WTC11 (cell line): ENCODE data around the gene KLK14. TPM values are rescaled to one million over a fixed set of nuclear protein-coding genes. Genes with fewer than 3 reads are reported as not detected.

ENCODE experiments used
- ATAC-seq: fragments of 200-7000 bp; cut with Tn5 transposase; 2 replicates; pipeline ENCODE4 v1.10.0; 2021; ENCODE audit warnings: mild to moderate bottlenecking, moderate library complexity
- CTCF ChIA-PET: fragments of 300-600 bp; sonication (Branson Sonifier 250); formaldehyde crosslinking; loops from one replicate; lab custom pipeline; 2021; ENCODE audit warnings: antibody characterized with exemption; lab: Charles Lee
- POLR2A ChIA-PET: fragments of 350-600 bp; sonication (Branson Sonifier 250); formaldehyde crosslinking; loops from one replicate; lab custom pipeline; 2021; ENCODE audit warnings: antibody characterized with exemption; lab: Charles Lee
- DNase-seq: peaks from one replicate; pipeline ENCODE4 v3.0.0; 2021; ENCODE audit warnings: low spot score
- H3K27ac Mint-ChIP-seq: 2 replicates; pipeline ENCODE4 v1.8.0; 2021; ENCODE audit warnings: mixed read lengths
- H3K27me3 Mint-ChIP-seq: 2 replicates; pipeline ENCODE4 v1.8.0; 2021; ENCODE audit warnings: low read depth, mild to moderate bottlenecking, moderate library complexity, mixed read lengths
- H3K36me3 Mint-ChIP-seq: 2 replicates; pipeline ENCODE4 v1.8.0; 2021; ENCODE audit warnings: mixed read lengths
- H3K4me1 Mint-ChIP-seq: 2 replicates; pipeline ENCODE4 v1.8.0; 2022; ENCODE audit warnings: mixed read lengths
- H3K4me3 Mint-ChIP-seq: 2 replicates; pipeline ENCODE4 v1.8.0; 2021; ENCODE audit warnings: mild to moderate bottlenecking, moderate library complexity, mixed read lengths
- H3K9me3 Mint-ChIP-seq: 2 replicates; pipeline ENCODE4 v1.8.0; 2021; ENCODE audit warnings: mixed read lengths
- CREM ChIP-seq: sonication (generic); formaldehyde crosslinking; IDR thresholded peaks from 2 replicates; pipeline ENCODE4 v1.8.1; 2022; ENCODE audit warnings: mild to moderate bottlenecking, missing genetic modification reagents, moderate library complexity
- EMX1 ChIP-seq: fragments of 250-450 bp; sonication (Bioruptor Pico); IDR thresholded peaks from 2 replicates; pipeline ENCODE4 v1.8.0; 2021; ENCODE audit warnings: mild to moderate bottlenecking
- ESRRA ChIP-seq: sonication (generic); formaldehyde crosslinking; IDR thresholded peaks from 2 replicates; pipeline ENCODE4 v1.8.1; 2022; ENCODE audit warnings: mild to moderate bottlenecking, missing genetic modification reagents, borderline replicate concordance
- GRHL2 ChIP-seq: fragments of 250-450 bp; sonication (Bioruptor Pico); IDR thresholded peaks from 2 replicates; pipeline ENCODE4 v1.8.0; 2022; ENCODE audit warnings: mild to moderate bottlenecking, moderate library complexity; ENCODE audit not compliant: insufficient replicate concordance, severe bottlenecking
- JAZF1 ChIP-seq: fragments of 250-450 bp; sonication (Bioruptor Pico); IDR thresholded peaks from 2 replicates; pipeline ENCODE4 v1.9.0; 2021; ENCODE audit warnings: moderate library complexity, mild to moderate bottlenecking, inconsistent platforms
- NFE2L1 ChIP-seq: sonication (generic); formaldehyde crosslinking; IDR thresholded peaks from 2 replicates; pipeline ENCODE4 v1.8.1; 2023; ENCODE audit warnings: missing genetic modification reagents
- PRRX2 ChIP-seq: fragments of 250-450 bp; sonication (Bioruptor Pico); IDR thresholded peaks from 2 replicates; pipeline ENCODE4 v1.8.0; 2021; ENCODE audit warnings: mild to moderate bottlenecking
- TCF7 ChIP-seq: sonication (generic); formaldehyde crosslinking; IDR thresholded peaks from 2 replicates; pipeline ENCODE4 v1.8.0; 2022; ENCODE audit warnings: mild to moderate bottlenecking, low read depth, missing genetic modification reagents, moderate library complexity
- TEAD4 ChIP-seq: sonication (generic); formaldehyde crosslinking; IDR thresholded peaks from 2 replicates; pipeline ENCODE4 v1.8.0; 2022; ENCODE audit warnings: mild to moderate bottlenecking, missing genetic modification reagents
- ZNF121 ChIP-seq: sonication (generic); formaldehyde crosslinking; IDR thresholded peaks from 2 replicates; pipeline ENCODE4 v1.8.0; 2023; ENCODE audit warnings: missing genetic modification reagents
- total RNA-seq: library from RNA; stranded (reverse); gene quantifications from 3 replicates; pipeline ENCODE4 v1.2.3, GENCODE V29; 2021
- TF ChIP-seq, protein P1 (sequence below): fragments of 250-450 bp; sonication (Bioruptor Pico); IDR thresholded peaks from 2 replicates; pipeline ENCODE4 v1.9.0; 2021; ENCODE audit warnings: mild to moderate bottlenecking, borderline replicate concordance
- TF ChIP-seq, protein P2 (sequence below): sonication (generic); formaldehyde crosslinking; IDR thresholded peaks from 2 replicates; pipeline ENCODE4 v1.8.0; 2022; ENCODE audit warnings: mild to moderate bottlenecking, missing genetic modification reagents
- TF ChIP-seq, protein P3 (sequence below): fragments of 250-450 bp; sonication (Bioruptor Pico); IDR thresholded peaks from 2 replicates; pipeline ENCODE4 v1.9.0; 2021; ENCODE audit warnings: mild to moderate bottlenecking
- TF ChIP-seq, protein P4 (sequence below): sonication (generic); formaldehyde crosslinking; IDR thresholded peaks from 2 replicates; pipeline ENCODE4 v1.8.0; 2022; ENCODE audit warnings: mild to moderate bottlenecking, missing genetic modification reagents
- TF ChIP-seq, protein P5 (sequence below): fragments of 250-450 bp; sonication (Bioruptor Pico); IDR thresholded peaks from 2 replicates; pipeline ENCODE4 v1.8.0; 2021; ENCODE audit warnings: mild to moderate bottlenecking

Gene KLK14
- total RNA-seq, 1 experiment from 2014 or later: 1.1 TPM

DNA sequence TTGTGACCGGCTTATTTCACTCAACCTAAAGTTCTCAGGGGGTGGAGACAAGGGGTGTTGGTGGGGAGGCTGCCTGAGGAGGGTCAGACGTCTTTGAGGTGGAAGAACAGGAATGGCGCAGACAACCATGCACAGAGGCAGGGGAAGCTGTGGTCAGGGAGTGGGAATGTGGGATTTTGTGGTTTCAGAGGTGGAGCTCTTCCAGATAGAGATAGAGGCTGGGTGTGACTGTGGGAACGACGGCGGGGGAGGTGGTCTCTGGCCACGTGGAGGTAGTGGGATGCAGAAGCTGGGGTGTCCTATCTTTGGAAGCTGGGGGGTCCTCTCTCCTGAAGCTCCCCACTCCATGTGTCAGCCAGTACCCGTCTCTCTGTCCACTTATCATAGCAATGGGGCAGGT, 7.8 kb upstream of the KLK14 start (continued):
- TF ChIP-seq TEAD4 (CRISPR knock-in tag) (no peak), CREM (no peak), TCF7 (no peak)
- TF ChIP-seq, protein P1, sequence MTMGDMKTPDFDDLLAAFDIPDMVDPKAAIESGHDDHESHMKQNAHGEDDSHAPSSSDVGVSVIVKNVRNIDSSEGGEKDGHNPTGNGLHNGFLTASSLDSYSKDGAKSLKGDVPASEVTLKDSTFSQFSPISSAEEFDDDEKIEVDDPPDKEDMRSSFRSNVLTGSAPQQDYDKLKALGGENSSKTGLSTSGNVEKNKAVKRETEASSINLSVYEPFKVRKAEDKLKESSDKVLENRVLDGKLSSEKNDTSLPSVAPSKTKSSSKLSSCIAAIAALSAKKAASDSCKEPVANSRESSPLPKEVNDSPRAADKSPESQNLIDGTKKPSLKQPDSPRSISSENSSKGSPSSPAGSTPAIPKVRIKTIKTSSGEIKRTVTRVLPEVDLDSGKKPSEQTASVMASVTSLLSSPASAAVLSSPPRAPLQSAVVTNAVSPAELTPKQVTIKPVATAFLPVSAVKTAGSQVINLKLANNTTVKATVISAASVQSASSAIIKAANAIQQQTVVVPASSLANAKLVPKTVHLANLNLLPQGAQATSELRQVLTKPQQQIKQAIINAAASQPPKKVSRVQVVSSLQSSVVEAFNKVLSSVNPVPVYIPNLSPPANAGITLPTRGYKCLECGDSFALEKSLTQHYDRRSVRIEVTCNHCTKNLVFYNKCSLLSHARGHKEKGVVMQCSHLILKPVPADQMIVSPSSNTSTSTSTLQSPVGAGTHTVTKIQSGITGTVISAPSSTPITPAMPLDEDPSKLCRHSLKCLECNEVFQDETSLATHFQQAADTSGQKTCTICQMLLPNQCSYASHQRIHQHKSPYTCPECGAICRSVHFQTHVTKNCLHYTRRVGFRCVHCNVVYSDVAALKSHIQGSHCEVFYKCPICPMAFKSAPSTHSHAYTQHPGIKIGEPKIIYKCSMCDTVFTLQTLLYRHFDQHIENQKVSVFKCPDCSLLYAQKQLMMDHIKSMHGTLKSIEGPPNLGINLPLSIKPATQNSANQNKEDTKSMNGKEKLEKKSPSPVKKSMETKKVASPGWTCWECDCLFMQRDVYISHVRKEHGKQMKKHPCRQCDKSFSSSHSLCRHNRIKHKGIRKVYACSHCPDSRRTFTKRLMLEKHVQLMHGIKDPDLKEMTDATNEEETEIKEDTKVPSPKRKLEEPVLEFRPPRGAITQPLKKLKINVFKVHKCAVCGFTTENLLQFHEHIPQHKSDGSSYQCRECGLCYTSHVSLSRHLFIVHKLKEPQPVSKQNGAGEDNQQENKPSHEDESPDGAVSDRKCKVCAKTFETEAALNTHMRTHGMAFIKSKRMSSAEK (CRISPR knock-in tag): no peak

DNA sequence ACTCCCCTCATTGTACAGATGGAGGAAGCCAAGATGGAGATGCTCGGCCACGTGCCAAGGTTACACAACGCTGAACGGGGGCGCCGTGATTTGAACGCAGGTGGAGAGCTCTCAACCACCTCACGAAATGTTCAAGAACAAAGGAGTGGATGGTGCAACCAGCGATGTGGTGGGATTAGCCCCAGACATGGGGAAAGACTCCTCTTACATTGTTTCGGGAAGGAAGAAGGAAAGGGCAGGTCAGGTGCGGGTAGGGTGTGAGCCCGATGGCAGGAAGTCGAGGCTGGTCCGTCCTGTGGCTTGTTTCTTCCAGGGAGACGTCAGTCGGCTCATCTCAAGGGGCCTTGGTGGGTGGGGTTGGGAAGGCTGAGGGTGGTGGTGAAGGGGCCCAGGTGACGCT, 7.1 kb upstream of the KLK14 start:
- no peak for DNase-seq
- no peak overlapping the region for H3K4me3 Mint-ChIP-seq
- no peaks in the 10 kb centered on the region for H3K9me3 Mint-ChIP-seq
- peaks cover 30% of the 10 kb centered on the region for H3K4me1 Mint-ChIP-seq
- CTCF ChIA-PET: interaction anchor here (8.2 kb wide), 1 partner anchor 70 kb away, joined by 347 read pairs; the partner anchor contains the start of gene KLK10
- H3K36me3 Mint-ChIP-seq: no peaks in the 10 kb centered on the region
- POLR2A ChIA-PET: no interaction called here
- ATAC-seq: no peak
- H3K27me3 Mint-ChIP-seq: no peaks in the 10 kb centered on the region
- H3K27ac Mint-ChIP-seq: no peak overlapping the region
- TF ChIP-seq, protein P2, sequence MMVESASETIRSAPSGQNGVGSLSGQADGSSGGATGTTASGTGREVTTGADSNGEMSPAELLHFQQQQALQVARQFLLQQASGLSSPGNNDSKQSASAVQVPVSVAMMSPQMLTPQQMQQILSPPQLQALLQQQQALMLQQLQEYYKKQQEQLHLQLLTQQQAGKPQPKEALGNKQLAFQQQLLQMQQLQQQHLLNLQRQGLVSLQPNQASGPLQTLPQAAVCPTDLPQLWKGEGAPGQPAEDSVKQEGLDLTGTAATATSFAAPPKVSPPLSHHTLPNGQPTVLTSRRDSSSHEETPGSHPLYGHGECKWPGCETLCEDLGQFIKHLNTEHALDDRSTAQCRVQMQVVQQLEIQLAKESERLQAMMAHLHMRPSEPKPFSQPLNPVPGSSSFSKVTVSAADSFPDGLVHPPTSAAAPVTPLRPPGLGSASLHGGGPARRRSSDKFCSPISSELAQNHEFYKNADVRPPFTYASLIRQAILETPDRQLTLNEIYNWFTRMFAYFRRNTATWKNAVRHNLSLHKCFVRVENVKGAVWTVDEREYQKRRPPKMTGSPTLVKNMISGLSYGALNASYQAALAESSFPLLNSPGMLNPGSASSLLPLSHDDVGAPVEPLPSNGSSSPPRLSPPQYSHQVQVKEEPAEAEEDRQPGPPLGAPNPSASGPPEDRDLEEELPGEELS (CRISPR knock-in tag): no peak
- TF ChIP-seq GRHL2 (CRISPR knock-in tag) (no peak), ESRRA (no peak), NFE2L1 (CRISPR knock-in tag) (no peak), EMX1 (CRISPR knock-in tag) (no peak), PRRX2 (CRISPR knock-in tag) (no peak), JAZF1 (CRISPR knock-in tag) (no peak), ZNF121 (CRISPR knock-in tag) (no peak)
- TF ChIP-seq, protein P3, sequence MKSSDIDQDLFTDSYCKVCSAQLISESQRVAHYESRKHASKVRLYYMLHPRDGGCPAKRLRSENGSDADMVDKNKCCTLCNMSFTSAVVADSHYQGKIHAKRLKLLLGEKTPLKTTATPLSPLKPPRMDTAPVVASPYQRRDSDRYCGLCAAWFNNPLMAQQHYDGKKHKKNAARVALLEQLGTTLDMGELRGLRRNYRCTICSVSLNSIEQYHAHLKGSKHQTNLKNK (CRISPR knock-in tag): no peak
- TF ChIP-seq, protein P1 (CRISPR knock-in tag): no peak
- TF ChIP-seq, protein P4, sequence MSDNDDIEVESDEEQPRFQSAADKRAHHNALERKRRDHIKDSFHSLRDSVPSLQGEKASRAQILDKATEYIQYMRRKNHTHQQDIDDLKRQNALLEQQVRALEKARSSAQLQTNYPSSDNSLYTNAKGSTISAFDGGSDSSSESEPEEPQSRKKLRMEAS (CRISPR knock-in tag): no peak
- TF ChIP-seq, protein P5, sequence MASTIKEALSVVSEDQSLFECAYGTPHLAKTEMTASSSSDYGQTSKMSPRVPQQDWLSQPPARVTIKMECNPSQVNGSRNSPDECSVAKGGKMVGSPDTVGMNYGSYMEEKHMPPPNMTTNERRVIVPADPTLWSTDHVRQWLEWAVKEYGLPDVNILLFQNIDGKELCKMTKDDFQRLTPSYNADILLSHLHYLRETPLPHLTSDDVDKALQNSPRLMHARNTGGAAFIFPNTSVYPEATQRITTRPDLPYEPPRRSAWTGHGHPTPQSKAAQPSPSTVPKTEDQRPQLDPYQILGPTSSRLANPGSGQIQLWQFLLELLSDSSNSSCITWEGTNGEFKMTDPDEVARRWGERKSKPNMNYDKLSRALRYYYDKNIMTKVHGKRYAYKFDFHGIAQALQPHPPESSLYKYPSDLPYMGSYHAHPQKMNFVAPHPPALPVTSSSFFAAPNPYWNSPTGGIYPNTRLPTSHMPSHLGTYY (CRISPR knock-in tag): no peak
- TF ChIP-seq, all 79 proteins: peak for 0
